ENCODE measurements around the gene NFATC2.

GRCh38 chr20:51462566-51463276 lies 79.8 kb downstream of the NFATC2 start:
- TF ChIP-seq, protein P1, sequence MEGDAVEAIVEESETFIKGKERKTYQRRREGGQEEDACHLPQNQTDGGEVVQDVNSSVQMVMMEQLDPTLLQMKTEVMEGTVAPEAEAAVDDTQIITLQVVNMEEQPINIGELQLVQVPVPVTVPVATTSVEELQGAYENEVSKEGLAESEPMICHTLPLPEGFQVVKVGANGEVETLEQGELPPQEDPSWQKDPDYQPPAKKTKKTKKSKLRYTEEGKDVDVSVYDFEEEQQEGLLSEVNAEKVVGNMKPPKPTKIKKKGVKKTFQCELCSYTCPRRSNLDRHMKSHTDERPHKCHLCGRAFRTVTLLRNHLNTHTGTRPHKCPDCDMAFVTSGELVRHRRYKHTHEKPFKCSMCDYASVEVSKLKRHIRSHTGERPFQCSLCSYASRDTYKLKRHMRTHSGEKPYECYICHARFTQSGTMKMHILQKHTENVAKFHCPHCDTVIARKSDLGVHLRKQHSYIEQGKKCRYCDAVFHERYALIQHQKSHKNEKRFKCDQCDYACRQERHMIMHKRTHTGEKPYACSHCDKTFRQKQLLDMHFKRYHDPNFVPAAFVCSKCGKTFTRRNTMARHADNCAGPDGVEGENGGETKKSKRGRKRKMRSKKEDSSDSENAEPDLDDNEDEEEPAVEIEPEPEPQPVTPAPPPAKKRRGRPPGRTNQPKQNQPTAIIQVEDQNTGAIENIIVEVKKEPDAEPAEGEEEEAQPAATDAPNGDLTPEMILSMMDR (IDR thresholded peaks at IDR 0.05) = no peak
- TF ChIP-seq POLR2A (IDR thresholded peaks at IDR 0.05) (no peak), EP300 (IDR thresholded peaks at IDR 0.05) (no peak)
